ENCODE results near the gene LRMDA.

- TF ChIP-seq CTCF (IDR thresholded peaks at IDR 0.05) (no peak), POLR2A (IDR thresholded peaks at IDR 0.05) (no peak), POLR2AphosphoS5 (IDR thresholded peaks at IDR 0.05) (no peak)
These were observed 526.1 kb downstream of the LRMDA start for GRCh38 chr10:75957314-75958120.
